Astrocyte (in vitro differentiated cells and primary cell): ENCODE results near the gene AP5Z1.

ENCODE experiments used
- EZH2 ChIP-seq: IDR thresholded peaks from 2 replicates; pipeline ENCODE4 v1.6.1; 2012; ENCODE audit warnings: mild to moderate bottlenecking, low read length, inconsistent platforms; ENCODE audit not compliant: insufficient read depth
- TF ChIP-seq, protein P1 (sequence below): IDR thresholded peaks from 2 replicates; pipeline ENCODE4 v1.5.1; 2011; ENCODE audit warnings: low read depth, mild to moderate bottlenecking, inconsistent platforms, low read length, moderate library complexity; ENCODE audit not compliant: insufficient read depth

DNA sequence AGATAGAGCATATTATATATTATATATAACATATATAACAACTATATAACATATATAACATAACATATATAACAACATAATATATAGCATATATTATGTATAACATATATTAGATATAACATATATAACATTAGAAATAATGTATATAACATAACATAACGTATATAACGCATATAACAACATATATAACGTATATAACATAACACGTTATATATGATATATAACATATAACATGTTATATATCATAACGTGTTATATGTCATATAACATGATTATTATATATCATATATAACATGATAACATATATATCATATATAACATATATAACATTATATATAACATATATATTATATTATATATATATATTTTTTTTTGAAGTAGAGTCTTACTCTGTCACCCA, 3.7 kb downstream of the AP5Z1 start:
- TF ChIP-seq, protein P1, sequence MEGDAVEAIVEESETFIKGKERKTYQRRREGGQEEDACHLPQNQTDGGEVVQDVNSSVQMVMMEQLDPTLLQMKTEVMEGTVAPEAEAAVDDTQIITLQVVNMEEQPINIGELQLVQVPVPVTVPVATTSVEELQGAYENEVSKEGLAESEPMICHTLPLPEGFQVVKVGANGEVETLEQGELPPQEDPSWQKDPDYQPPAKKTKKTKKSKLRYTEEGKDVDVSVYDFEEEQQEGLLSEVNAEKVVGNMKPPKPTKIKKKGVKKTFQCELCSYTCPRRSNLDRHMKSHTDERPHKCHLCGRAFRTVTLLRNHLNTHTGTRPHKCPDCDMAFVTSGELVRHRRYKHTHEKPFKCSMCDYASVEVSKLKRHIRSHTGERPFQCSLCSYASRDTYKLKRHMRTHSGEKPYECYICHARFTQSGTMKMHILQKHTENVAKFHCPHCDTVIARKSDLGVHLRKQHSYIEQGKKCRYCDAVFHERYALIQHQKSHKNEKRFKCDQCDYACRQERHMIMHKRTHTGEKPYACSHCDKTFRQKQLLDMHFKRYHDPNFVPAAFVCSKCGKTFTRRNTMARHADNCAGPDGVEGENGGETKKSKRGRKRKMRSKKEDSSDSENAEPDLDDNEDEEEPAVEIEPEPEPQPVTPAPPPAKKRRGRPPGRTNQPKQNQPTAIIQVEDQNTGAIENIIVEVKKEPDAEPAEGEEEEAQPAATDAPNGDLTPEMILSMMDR: no peak
- TF ChIP-seq EZH2: no peak
